ENCODE data around the gene DIS3L2.
A peak's percentile ranks its signal among the peaks of the same experiment; 100 is the strongest.

DIS3L2 gene

GRCh38 chr2:232255033-232255432 lies 293.5 kb downstream of the DIS3L2 start:
- no peak for FAIRE-seq
- DNase-seq (ENCODE audit: low spot score): no peak

GRCh38 chr2:232260075-232260474 lies 298.6 kb downstream of the DIS3L2 start:
- peak; percentile 94 for FAIRE-seq
- DNase-seq (ENCODE audit: low spot score): peak; percentile 85

GRCh38 chr2:232261776-232262175 lies 300.3 kb downstream of the DIS3L2 start:
- DNase-seq (ENCODE audit: low spot score) (no peak), FAIRE-seq (no peak)

GRCh38 chr2:232263295-232263694 lies 301.8 kb downstream of the DIS3L2 start:
- no peak for DNase-seq (ENCODE audit: low spot score)
- FAIRE-seq: no peak

- FAIRE-seq (no peak), DNase-seq (ENCODE audit: low spot score) (no peak)
Observed at GRCh38 chr2:232264081-232264480, 302.6 kb downstream of the DIS3L2 start.

GRCh38 chr2:232265329-232265728 lies 303.8 kb downstream of the DIS3L2 start:
- no peak for DNase-seq (ENCODE audit: low spot score)
- no peak for FAIRE-seq

GRCh38 chr2:232268636-232269165 lies 307.2 kb downstream of the DIS3L2 start:
- DNase-seq (ENCODE audit: low spot score) (no peak), FAIRE-seq (no peak)

- DNase-seq (ENCODE audit: low spot score) (no peak), FAIRE-seq (no peak)
Observed at GRCh38 chr2:232269867-232270266, 308.4 kb downstream of the DIS3L2 start.

GRCh38 chr2:232273903-232274643 lies 312.6 kb downstream of the DIS3L2 start:
- DNase-seq (ENCODE audit: low spot score) (no peak), FAIRE-seq (no peak)

GRCh38 chr2:232275670-232276069 lies 314.2 kb downstream of the DIS3L2 start:
- FAIRE-seq (no peak), DNase-seq (ENCODE audit: low spot score) (no peak)

GRCh38 chr2:232276084-232276732 lies 314.7 kb downstream of the DIS3L2 start:
- FAIRE-seq (no peak), DNase-seq (ENCODE audit: low spot score) (no peak)

GRCh38 chr2:232276733-232277313 lies 315.3 kb downstream of the DIS3L2 start:
- FAIRE-seq (no peak), DNase-seq (ENCODE audit: low spot score) (no peak)

- DNase-seq (ENCODE audit: low spot score): no peak
- FAIRE-seq: no peak
Observed at GRCh38 chr2:232278534-232278933, 317.0 kb downstream of the DIS3L2 start.

GRCh38 chr2:232280341-232280740 lies 318.8 kb downstream of the DIS3L2 start:
- DNase-seq (ENCODE audit: low spot score): no peak
- FAIRE-seq: no peak

- no peak for DNase-seq (ENCODE audit: low spot score)
- FAIRE-seq: no peak
Observed at GRCh38 chr2:232281858-232282507, 320.5 kb downstream of the DIS3L2 start.

- DNase-seq (ENCODE audit: low spot score) (no peak), FAIRE-seq (no peak)
Observed at GRCh38 chr2:232282508-232283055, 321.1 kb downstream of the DIS3L2 start.

- no peak for DNase-seq (ENCODE audit: low spot score)
- FAIRE-seq: no peak
Observed at GRCh38 chr2:232286001-232286868, 324.7 kb downstream of the DIS3L2 start.

- no peak for FAIRE-seq
- DNase-seq (ENCODE audit: low spot score): no peak
Observed at GRCh38 chr2:232287316-232287715, 325.8 kb downstream of the DIS3L2 start.

GRCh38 chr2:232288489-232289030 lies 327.0 kb downstream of the DIS3L2 start:
- DNase-seq (ENCODE audit: low spot score): no peak
- FAIRE-seq: no peak

GRCh38 chr2:232290668-232291067 lies 329.2 kb downstream of the DIS3L2 start:
- FAIRE-seq (no peak), DNase-seq (ENCODE audit: low spot score) (no peak)
